Medulla oblongata (tissue), 1 donor: Measurements from ENCODE around the gene TMTC4.
"Not testable (repeated sequence)": the region's sequence is repeated elsewhere in the genome, so short reads cannot be mapped to it uniquely, and the experiment has no call there.

Source experiments
- DNase-seq: peaks from one replicate; pipeline ENCODE4 v3.0.0-alpha.2; 2015; ENCODE audit errors: extremely low spot score

TMTC4 gene

GRCh38 chr13:100584896-100585295 is 89.7 kb downstream of the TMTC4 start:
- no peak for DNase-seq

GRCh38 chr13:100581504-100581903 is 93.1 kb downstream of the TMTC4 start:
- DNase-seq, result no peak

- no peak for DNase-seq
These were observed 93.6 kb downstream of the TMTC4 start for GRCh38 chr13:100581030-100581429.

GRCh38 chr13:100580045-100580444 is 94.5 kb downstream of the TMTC4 start:
- no peak for DNase-seq

GRCh38 chr13:100577239-100577638 is 97.4 kb downstream of the TMTC4 start:
- not testable (repeated sequence) for DNase-seq

- DNase-seq, result peak; percentile 92
These were observed 101.5 kb downstream of the TMTC4 start for GRCh38 chr13:100573121-100573520.

GRCh38 chr13:100566543-100566942 is 108.1 kb downstream of the TMTC4 start:
- DNase-seq, result no peak

GRCh38 chr13:100565286-100565685 is 109.3 kb downstream of the TMTC4 start:
- DNase-seq, result no peak

GRCh38 chr13:100564444-100565223 is 110.0 kb downstream of the TMTC4 start:
- no peak for DNase-seq

- no peak for DNase-seq
These were observed 110.8 kb downstream of the TMTC4 start for GRCh38 chr13:100563779-100564178.

GRCh38 chr13:100561599-100562204 is 112.9 kb downstream of the TMTC4 start:
- DNase-seq, result no peak

- no peak for DNase-seq
These were observed 113.5 kb downstream of the TMTC4 start for GRCh38 chr13:100561158-100561499.

- DNase-seq, result peak; percentile 56
These were observed 114.0 kb downstream of the TMTC4 start for GRCh38 chr13:100560498-100561157.

GRCh38 chr13:100559886-100560285 is 114.7 kb downstream of the TMTC4 start:
- no peak for DNase-seq
